ENCODE data around the gene DCC.

DCC gene

GRCh38 chr18:52367953-52368742 is 28.2 kb downstream of the DCC start:
- no peaks in the 10 kb centered on the region for H3K36me3 ChIP-seq (ENCODE audit: insufficient read depth, low read length)
- H3K4me2 ChIP-seq (ENCODE audit: low read depth, low read length, poor library complexity, severe bottlenecking): no peak overlapping the region
- H3F3A ChIP-seq (ENCODE audit: low read depth): no peaks in the 10 kb centered on the region
- no peaks in the 10 kb centered on the region for H3K9me3 ChIP-seq (ENCODE audit: insufficient read depth, low read depth, low read length)
- H3K4me3 ChIP-seq (ENCODE audit: low read length, poor library complexity, severe bottlenecking): no peak overlapping the region
- H3K9me2 ChIP-seq (replicated peaks; ENCODE audit: low read depth, low read length): no peaks in the 10 kb centered on the region
- TF ChIP-seq, protein P1, sequence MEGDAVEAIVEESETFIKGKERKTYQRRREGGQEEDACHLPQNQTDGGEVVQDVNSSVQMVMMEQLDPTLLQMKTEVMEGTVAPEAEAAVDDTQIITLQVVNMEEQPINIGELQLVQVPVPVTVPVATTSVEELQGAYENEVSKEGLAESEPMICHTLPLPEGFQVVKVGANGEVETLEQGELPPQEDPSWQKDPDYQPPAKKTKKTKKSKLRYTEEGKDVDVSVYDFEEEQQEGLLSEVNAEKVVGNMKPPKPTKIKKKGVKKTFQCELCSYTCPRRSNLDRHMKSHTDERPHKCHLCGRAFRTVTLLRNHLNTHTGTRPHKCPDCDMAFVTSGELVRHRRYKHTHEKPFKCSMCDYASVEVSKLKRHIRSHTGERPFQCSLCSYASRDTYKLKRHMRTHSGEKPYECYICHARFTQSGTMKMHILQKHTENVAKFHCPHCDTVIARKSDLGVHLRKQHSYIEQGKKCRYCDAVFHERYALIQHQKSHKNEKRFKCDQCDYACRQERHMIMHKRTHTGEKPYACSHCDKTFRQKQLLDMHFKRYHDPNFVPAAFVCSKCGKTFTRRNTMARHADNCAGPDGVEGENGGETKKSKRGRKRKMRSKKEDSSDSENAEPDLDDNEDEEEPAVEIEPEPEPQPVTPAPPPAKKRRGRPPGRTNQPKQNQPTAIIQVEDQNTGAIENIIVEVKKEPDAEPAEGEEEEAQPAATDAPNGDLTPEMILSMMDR (conservative IDR thresholded peaks at IDR 0.05; ENCODE audit: low read length): no peak
- no peak for TF ChIP-seq EZH2phosphoT487 (IDR thresholded peaks at IDR 0.05; ENCODE audit: borderline replicate concordance)
- no peak overlapping the region for H3K9ac ChIP-seq (ENCODE audit: low read depth, low read length, poor library complexity, severe bottlenecking)
- H2AFZ ChIP-seq (ENCODE audit: low read length): no peak overlapping the region
- H3K79me2 ChIP-seq (ENCODE audit: insufficient read depth, low read length): no peaks in the 10 kb centered on the region
- no peaks in the 10 kb centered on the region for H4K20me1 ChIP-seq (ENCODE audit: insufficient read depth, low read length, poor library complexity, severe bottlenecking)
- H3K27me3 ChIP-seq (ENCODE audit: insufficient read depth, low read length, poor library complexity, severe bottlenecking): no peaks in the 10 kb centered on the region
- no peaks in the 10 kb centered on the region for H3K4me1 ChIP-seq (ENCODE audit: insufficient read depth, low read length, poor library complexity, severe bottlenecking)

- Histone ChIP-seq H3F3A (ENCODE audit: low read depth) (no peaks in the 10 kb centered on the region), H3K27me3 (ENCODE audit: insufficient read depth, low read length, poor library complexity, severe bottlenecking) (no peaks in the 10 kb centered on the region), H3K36me3 (ENCODE audit: insufficient read depth, low read length) (no peaks in the 10 kb centered on the region), H3K4me1 (ENCODE audit: insufficient read depth, low read length, poor library complexity, severe bottlenecking) (no peaks in the 10 kb centered on the region), H3K4me3 (ENCODE audit: low read length, poor library complexity, severe bottlenecking) (no peak overlapping the region), H2AFZ (ENCODE audit: low read length) (no peak overlapping the region), H3K4me2 (ENCODE audit: low read depth, low read length, poor library complexity, severe bottlenecking) (no peak overlapping the region), H3K9me2 (replicated peaks; ENCODE audit: low read depth, low read length) (no peaks in the 10 kb centered on the region), H3K79me2 (ENCODE audit: insufficient read depth, low read length) (no peaks in the 10 kb centered on the region), H3K9ac (ENCODE audit: low read depth, low read length, poor library complexity, severe bottlenecking) (no peak overlapping the region), H3K9me3 (ENCODE audit: insufficient read depth, low read depth, low read length) (no peaks in the 10 kb centered on the region), H4K20me1 (ENCODE audit: insufficient read depth, low read length, poor library complexity, severe bottlenecking) (no peaks in the 10 kb centered on the region)
- TF ChIP-seq EZH2phosphoT487 (IDR thresholded peaks at IDR 0.05; ENCODE audit: borderline replicate concordance): no peak
- TF ChIP-seq, protein P1 (conservative IDR thresholded peaks at IDR 0.05; ENCODE audit: low read length): no peak
These were observed 30.8 kb downstream of the DCC start for GRCh38 chr18:52370841-52371240.

GRCh38 chr18:52376104-52376503 is 36.1 kb downstream of the DCC start:
- no peak overlapping the region for H3K9ac ChIP-seq (ENCODE audit: low read depth, low read length, poor library complexity, severe bottlenecking)
- H3K27me3 ChIP-seq (ENCODE audit: insufficient read depth, low read length, poor library complexity, severe bottlenecking): no peaks in the 10 kb centered on the region
- H3K4me1 ChIP-seq (ENCODE audit: insufficient read depth, low read length, poor library complexity, severe bottlenecking): no peaks in the 10 kb centered on the region
- H3K79me2 ChIP-seq (ENCODE audit: insufficient read depth, low read length): no peaks in the 10 kb centered on the region
- no peak overlapping the region for H3K4me2 ChIP-seq (ENCODE audit: low read depth, low read length, poor library complexity, severe bottlenecking)
- H3K36me3 ChIP-seq (ENCODE audit: insufficient read depth, low read length): no peaks in the 10 kb centered on the region
- TF ChIP-seq EZH2phosphoT487 (IDR thresholded peaks at IDR 0.05; ENCODE audit: borderline replicate concordance): no peak
- H3K4me3 ChIP-seq (ENCODE audit: low read length, poor library complexity, severe bottlenecking): no peak overlapping the region
- no peaks in the 10 kb centered on the region for H3K9me2 ChIP-seq (replicated peaks; ENCODE audit: low read depth, low read length)
- H3F3A ChIP-seq (ENCODE audit: low read depth): no peaks in the 10 kb centered on the region
- no peaks in the 10 kb centered on the region for H4K20me1 ChIP-seq (ENCODE audit: insufficient read depth, low read length, poor library complexity, severe bottlenecking)
- H3K9me3 ChIP-seq (ENCODE audit: insufficient read depth, low read depth, low read length): no peaks in the 10 kb centered on the region
- no peak overlapping the region for H2AFZ ChIP-seq (ENCODE audit: low read length)

DNA sequence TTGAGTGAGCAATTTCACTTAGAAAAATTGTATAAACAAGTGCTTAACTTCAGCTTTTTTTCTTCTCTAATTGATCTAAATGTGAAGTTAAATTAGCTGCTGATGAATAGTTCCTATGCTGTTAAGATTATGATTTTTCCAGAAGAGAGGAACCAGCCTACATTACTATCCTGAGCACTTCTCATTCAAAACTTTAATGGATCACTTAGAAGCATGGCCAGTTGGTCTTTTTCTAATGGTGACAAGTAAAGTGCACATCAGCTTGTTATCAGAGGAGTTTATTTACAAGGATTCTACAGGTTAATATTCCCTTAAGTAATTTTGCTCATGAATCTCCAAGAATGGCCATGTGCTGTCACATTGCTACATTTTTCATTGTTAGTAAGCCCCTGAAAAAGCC is 37.1 kb downstream of the DCC start:
- Histone ChIP-seq H3K9ac (ENCODE audit: low read depth, low read length, poor library complexity, severe bottlenecking) (no peak overlapping the region), H3K4me1 (ENCODE audit: insufficient read depth, low read length, poor library complexity, severe bottlenecking) (no peaks in the 10 kb centered on the region), H3F3A (ENCODE audit: low read depth) (no peaks in the 10 kb centered on the region), H3K27me3 (ENCODE audit: insufficient read depth, low read length, poor library complexity, severe bottlenecking) (no peaks in the 10 kb centered on the region), H3K9me3 (ENCODE audit: insufficient read depth, low read depth, low read length) (no peaks in the 10 kb centered on the region), H3K4me3 (ENCODE audit: low read length, poor library complexity, severe bottlenecking) (no peak overlapping the region), H2AFZ (ENCODE audit: low read length) (no peak overlapping the region), H3K36me3 (ENCODE audit: insufficient read depth, low read length) (no peaks in the 10 kb centered on the region), H3K79me2 (ENCODE audit: insufficient read depth, low read length) (no peaks in the 10 kb centered on the region), H3K9me2 (replicated peaks; ENCODE audit: low read depth, low read length) (no peaks in the 10 kb centered on the region), H4K20me1 (ENCODE audit: insufficient read depth, low read length, poor library complexity, severe bottlenecking) (no peaks in the 10 kb centered on the region), H3K4me2 (ENCODE audit: low read depth, low read length, poor library complexity, severe bottlenecking) (no peak overlapping the region)
- TF ChIP-seq EZH2phosphoT487 (IDR thresholded peaks at IDR 0.05; ENCODE audit: borderline replicate concordance): no peak
- TF ChIP-seq, protein P1 (conservative IDR thresholded peaks at IDR 0.05; ENCODE audit: low read length): no peak

Measured in Loucy (cell line).